NCI-H1092 (cell line): ENCODE data around the gene VTA1.

Experiments
- DNase-seq: peaks from one replicate; lab custom pipeline; 2025; lab: John Stamatoyannopoulos, UW

The VTA1 gene

GRCh38 chr6:142271476-142271875 lies 124.4 kb downstream of the VTA1 start:
- no peak for DNase-seq
